ENCODE measurements around the gene PRTFDC1.

DNA sequence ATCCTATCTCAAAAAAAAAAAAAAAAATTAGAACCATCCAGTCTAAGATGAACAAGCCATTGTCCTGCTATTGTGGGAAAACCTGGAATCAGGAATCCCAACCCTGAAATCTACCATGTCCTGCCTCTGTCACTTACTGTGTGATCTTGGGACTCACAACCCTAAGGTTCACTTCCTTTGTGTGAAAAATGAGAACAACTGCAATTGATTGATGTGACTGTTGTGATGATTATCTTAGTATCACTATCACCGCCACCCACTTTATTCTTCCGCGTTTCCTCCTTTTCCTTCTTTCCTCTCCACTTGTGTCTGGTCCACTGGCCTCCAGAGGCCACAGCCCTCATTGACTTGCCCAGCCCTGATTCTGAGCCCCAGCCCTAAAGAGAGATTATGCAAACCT is 12.6 kb upstream of the PRTFDC1 start:
- TF ChIP-seq, protein P1, sequence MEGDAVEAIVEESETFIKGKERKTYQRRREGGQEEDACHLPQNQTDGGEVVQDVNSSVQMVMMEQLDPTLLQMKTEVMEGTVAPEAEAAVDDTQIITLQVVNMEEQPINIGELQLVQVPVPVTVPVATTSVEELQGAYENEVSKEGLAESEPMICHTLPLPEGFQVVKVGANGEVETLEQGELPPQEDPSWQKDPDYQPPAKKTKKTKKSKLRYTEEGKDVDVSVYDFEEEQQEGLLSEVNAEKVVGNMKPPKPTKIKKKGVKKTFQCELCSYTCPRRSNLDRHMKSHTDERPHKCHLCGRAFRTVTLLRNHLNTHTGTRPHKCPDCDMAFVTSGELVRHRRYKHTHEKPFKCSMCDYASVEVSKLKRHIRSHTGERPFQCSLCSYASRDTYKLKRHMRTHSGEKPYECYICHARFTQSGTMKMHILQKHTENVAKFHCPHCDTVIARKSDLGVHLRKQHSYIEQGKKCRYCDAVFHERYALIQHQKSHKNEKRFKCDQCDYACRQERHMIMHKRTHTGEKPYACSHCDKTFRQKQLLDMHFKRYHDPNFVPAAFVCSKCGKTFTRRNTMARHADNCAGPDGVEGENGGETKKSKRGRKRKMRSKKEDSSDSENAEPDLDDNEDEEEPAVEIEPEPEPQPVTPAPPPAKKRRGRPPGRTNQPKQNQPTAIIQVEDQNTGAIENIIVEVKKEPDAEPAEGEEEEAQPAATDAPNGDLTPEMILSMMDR (IDR thresholded peaks at IDR 0.05; ENCODE audit: control extremely low read depth in 1 of 3, insufficient read depth in 1 of 3, low read depth in 1 of 3, low read length in 3 of 3), result no peak
- TF ChIP-seq TBP (IDR thresholded peaks at IDR 0.05; ENCODE audit: low read depth, low read length) (no peak), EZH2 (IDR thresholded peaks at IDR 0.05; ENCODE audit: low read depth, low read length, severe bottlenecking) (no peak), BRCA1 (IDR thresholded peaks at IDR 0.05; ENCODE audit: low read depth, low read length) (no peak), EGR1 (IDR thresholded peaks at IDR 0.05; ENCODE audit: borderline replicate concordance, low read depth, low read length) (no peak), GTF2F1 (IDR thresholded peaks at IDR 0.05; ENCODE audit: borderline replicate concordance, low read depth, low read length) (no peak)

Data from H1 (cell line).